OCI-LY1 (cell line): ENCODE data around the gene MOCS1.

Experiments used
- H2AFZ ChIP-seq: fragments of 200-600 bp; sonication (generic), shearing (Covaris generic); 2 replicates; pipeline ENCODE4 v1.6.0; 2014; ENCODE audit warnings: antibody characterized with exemption, mild to moderate bottlenecking, low read length
- H3F3A ChIP-seq: fragments of 200-600 bp; sonication (generic), shearing (Covaris generic); 2 replicates; pipeline ENCODE4 v1.6.0; 2014; ENCODE audit warnings: mild to moderate bottlenecking, antibody characterized with exemption, low read length, moderate library complexity; ENCODE audit not compliant: insufficient read depth
- H3K27ac ChIP-seq: fragments of 200-600 bp; sonication (generic); 2 replicates; pipeline ENCODE4 v1.5.1; 2014; ENCODE audit warnings: low read length, mixed run types, mild to moderate bottlenecking, low read depth; ENCODE audit not compliant: poor library complexity, severe bottlenecking
- H3K27me3 ChIP-seq: fragments of 200-600 bp; sonication (generic); 2 replicates; pipeline ENCODE4 v1.6.0; 2014; ENCODE audit warnings: antibody characterized with exemption, mild to moderate bottlenecking, low read length, moderate library complexity; ENCODE audit not compliant: insufficient read depth
- H3K36me3 ChIP-seq: fragments of 200-600 bp; sonication (generic); 2 replicates; pipeline ENCODE4 v1.6.1; 2014; ENCODE audit warnings: mild to moderate bottlenecking, antibody characterized with exemption, low read length, moderate library complexity, mixed read lengths; ENCODE audit not compliant: insufficient read depth
- H3K4me1 ChIP-seq: fragments of 200-600 bp; sonication (generic); 2 replicates; pipeline ENCODE4 v1.5.1; 2014; ENCODE audit warnings: mild to moderate bottlenecking, low read length, moderate library complexity; ENCODE audit not compliant: insufficient read depth, severe bottlenecking
- H3K4me2 ChIP-seq: fragments of 200-600 bp; sonication (generic), shearing (Covaris generic); 2 replicates; pipeline ENCODE4 v1.6.1; 2014; ENCODE audit warnings: low read length
- H3K4me3 ChIP-seq: fragments of 200-600 bp; sonication (generic); 2 replicates; pipeline ENCODE4 v1.5.1; 2014; ENCODE audit warnings: low read length, low read depth, mild to moderate bottlenecking, mixed read lengths; ENCODE audit not compliant: poor library complexity, severe bottlenecking
- H3K79me2 ChIP-seq: fragments of 200-600 bp; shearing (Covaris generic); 2 replicates; pipeline ENCODE4 v1.6.1; 2016; ENCODE audit warnings: mixed run types, low read length, mixed read lengths; ENCODE audit not compliant: insufficient read depth
- H3K9ac ChIP-seq: fragments of 200-600 bp; sonication (generic), shearing (Covaris generic); 2 replicates; pipeline ENCODE4 v1.6.1; 2014; ENCODE audit warnings: mild to moderate bottlenecking, low read length, mixed read lengths
- H3K9me2 ChIP-seq: fragments of 200-600 bp; sonication (generic), shearing (Covaris generic); 2 replicates; pipeline ENCODE4 v1.6.1; 2014; ENCODE audit warnings: low read depth, mild to moderate bottlenecking, low read length, mixed read lengths
- H3K9me3 ChIP-seq: fragments of 200-600 bp; shearing (Covaris generic); 2 replicates; pipeline ENCODE4 v1.6.1; 2014; ENCODE audit warnings: low read length, mixed read lengths
- H4K20me1 ChIP-seq: fragments of 200-600 bp; sonication (generic), shearing (Covaris generic); 2 replicates; pipeline ENCODE4 v1.6.0; 2016; ENCODE audit warnings: mild to moderate bottlenecking, low read length; ENCODE audit not compliant: insufficient read depth
- EZH2 ChIP-seq: fragments of 200-600 bp; sonication (generic), shearing (Covaris generic); IDR thresholded peaks from 2 replicates; pipeline ENCODE4 v1.8.0; 2017; ENCODE audit warnings: borderline replicate concordance, mixed run types, mild to moderate bottlenecking, antibody characterized with exemption, low read length, moderate library complexity, mixed read lengths
- TF ChIP-seq, protein P1 (sequence below): fragments of 200-600 bp; sonication (generic), shearing (Covaris generic); IDR thresholded peaks from 2 replicates; pipeline ENCODE4 v1.5.1; 2017; ENCODE audit warnings: mild to moderate bottlenecking, antibody characterized with exemption, low read length, moderate library complexity, mixed read lengths

Gene MOCS1

DNA sequence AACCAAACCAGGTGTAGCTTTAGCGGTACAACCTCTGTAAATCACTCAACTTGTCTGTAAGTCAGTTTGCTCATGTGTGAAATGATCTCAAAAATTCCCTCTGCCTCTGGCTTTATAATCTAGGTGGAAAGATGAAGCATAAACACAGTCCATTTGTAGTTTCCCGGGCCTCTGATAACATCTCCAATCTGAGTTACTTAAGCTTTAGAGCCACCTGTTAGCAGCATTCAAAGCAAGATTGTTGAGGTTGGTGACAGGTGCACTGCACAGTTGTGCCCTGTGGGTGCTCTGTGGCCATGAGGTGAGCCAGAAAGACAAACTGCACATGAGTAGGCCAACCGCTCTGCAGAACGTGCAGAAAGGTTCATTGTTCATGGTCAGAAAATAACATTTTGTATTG, 53.7 kb downstream of the MOCS1 start:
- no peak overlapping the region for H3K4me2 ChIP-seq
- H3K4me1 ChIP-seq = no peaks in the 10 kb centered on the region
- no peak overlapping the region for H3K4me3 ChIP-seq
- no peaks in the 10 kb centered on the region for H3K9me2 ChIP-seq
- H3K9ac ChIP-seq = no peak overlapping the region
- no peak overlapping the region for H3K27ac ChIP-seq
- H3K79me2 ChIP-seq = no peaks in the 10 kb centered on the region
- no peaks in the 10 kb centered on the region for H3K9me3 ChIP-seq
- no peaks in the 10 kb centered on the region for H3K36me3 ChIP-seq
- no peak for TF ChIP-seq EZH2
- TF ChIP-seq, protein P1, sequence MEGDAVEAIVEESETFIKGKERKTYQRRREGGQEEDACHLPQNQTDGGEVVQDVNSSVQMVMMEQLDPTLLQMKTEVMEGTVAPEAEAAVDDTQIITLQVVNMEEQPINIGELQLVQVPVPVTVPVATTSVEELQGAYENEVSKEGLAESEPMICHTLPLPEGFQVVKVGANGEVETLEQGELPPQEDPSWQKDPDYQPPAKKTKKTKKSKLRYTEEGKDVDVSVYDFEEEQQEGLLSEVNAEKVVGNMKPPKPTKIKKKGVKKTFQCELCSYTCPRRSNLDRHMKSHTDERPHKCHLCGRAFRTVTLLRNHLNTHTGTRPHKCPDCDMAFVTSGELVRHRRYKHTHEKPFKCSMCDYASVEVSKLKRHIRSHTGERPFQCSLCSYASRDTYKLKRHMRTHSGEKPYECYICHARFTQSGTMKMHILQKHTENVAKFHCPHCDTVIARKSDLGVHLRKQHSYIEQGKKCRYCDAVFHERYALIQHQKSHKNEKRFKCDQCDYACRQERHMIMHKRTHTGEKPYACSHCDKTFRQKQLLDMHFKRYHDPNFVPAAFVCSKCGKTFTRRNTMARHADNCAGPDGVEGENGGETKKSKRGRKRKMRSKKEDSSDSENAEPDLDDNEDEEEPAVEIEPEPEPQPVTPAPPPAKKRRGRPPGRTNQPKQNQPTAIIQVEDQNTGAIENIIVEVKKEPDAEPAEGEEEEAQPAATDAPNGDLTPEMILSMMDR = no peak
- H4K20me1 ChIP-seq = no peaks in the 10 kb centered on the region
- no peaks in the 10 kb centered on the region for H3K27me3 ChIP-seq
- no peak overlapping the region for H2AFZ ChIP-seq
- no peaks in the 10 kb centered on the region for H3F3A ChIP-seq

DNA sequence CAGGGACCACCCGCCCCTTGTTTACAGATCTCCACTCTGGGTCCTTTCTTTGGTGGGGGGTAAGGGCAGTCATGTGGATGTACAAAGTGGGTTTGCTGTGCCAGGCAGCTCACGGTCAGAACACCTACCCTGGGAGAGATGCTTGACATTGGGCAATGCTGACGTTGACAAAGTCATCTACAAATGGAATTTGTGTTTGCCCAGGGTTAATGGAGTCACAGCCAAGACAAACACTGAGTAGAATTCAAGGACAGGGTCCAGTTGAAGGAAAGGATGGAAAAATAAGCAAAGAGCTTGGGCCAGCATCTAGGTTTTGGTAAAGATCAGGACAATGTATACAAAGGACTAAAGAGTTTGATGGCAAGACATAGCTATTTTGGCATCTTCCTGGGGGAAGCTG, 54.7 kb downstream of the MOCS1 start:
- H3K9me2 ChIP-seq = no peaks in the 10 kb centered on the region

DNA sequence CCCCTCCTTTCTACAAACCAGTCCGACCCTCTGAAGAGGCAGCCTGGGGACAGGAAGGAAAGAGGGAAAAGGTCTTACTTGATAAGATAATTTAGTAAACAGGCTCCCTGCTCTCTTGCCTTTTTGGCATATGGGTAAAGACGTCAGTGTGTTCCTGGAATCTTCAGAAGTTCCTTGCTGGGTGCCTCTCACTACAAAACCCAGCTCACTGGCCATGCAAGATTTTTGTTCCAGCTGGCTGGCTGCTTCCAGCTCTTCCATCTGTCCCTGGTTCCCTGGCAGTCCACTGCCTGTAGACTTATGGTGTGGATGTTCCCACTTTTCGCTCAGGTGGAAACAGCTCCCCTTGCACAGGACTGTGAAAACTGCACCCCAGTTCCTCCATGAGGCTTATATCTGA, 57.4 kb downstream of the MOCS1 start:
- Histone ChIP-seq H3K36me3 (no peaks in the 10 kb centered on the region), H3K27me3 (no peaks in the 10 kb centered on the region), H3K4me3 (no peak overlapping the region), H3K4me2 (no peak overlapping the region), H3K4me1 (no peaks in the 10 kb centered on the region), H3K79me2 (no peaks in the 10 kb centered on the region), H3K9ac (no peak overlapping the region), H3K27ac (no peak overlapping the region), H4K20me1 (no peaks in the 10 kb centered on the region), H3F3A (no peaks in the 10 kb centered on the region), H2AFZ (no peak overlapping the region), H3K9me2 (no peaks in the 10 kb centered on the region), H3K9me3 (no peaks in the 10 kb centered on the region)
- TF ChIP-seq, protein P1 = no peak
- no peak for TF ChIP-seq EZH2

More for the DNA sequence above, 54.7 kb downstream of the MOCS1 start:
- no peaks in the 10 kb centered on the region for H3K36me3 ChIP-seq
- H3K9ac ChIP-seq = no peak overlapping the region
- no peaks in the 10 kb centered on the region for H3K4me1 ChIP-seq
- no peaks in the 10 kb centered on the region for H3K9me3 ChIP-seq
- H3K27ac ChIP-seq = no peak overlapping the region
- H2AFZ ChIP-seq = no peak overlapping the region
- H3K27me3 ChIP-seq = no peaks in the 10 kb centered on the region
- H3F3A ChIP-seq = no peaks in the 10 kb centered on the region
- H3K4me3 ChIP-seq = no peak overlapping the region
- H4K20me1 ChIP-seq = no peaks in the 10 kb centered on the region
- no peaks in the 10 kb centered on the region for H3K79me2 ChIP-seq
- no peak overlapping the region for H3K4me2 ChIP-seq
- no peak for TF ChIP-seq EZH2
- TF ChIP-seq, protein P1 = no peak
